Measurements from ENCODE around the gene DOCK2.

The DOCK2 gene

GRCh38 chr5:169871826-169872490 is 234.9 kb downstream of the DOCK2 start:
- H4K20me1 ChIP-seq (ENCODE audit: control insufficient read depth, insufficient read depth, low read depth, low read length) = no peaks in the 10 kb centered on the region; the same call in 1 of the 2 replicates
- TF ChIP-seq EZH2phosphoT487 (IDR thresholded peaks at IDR 0.05; ENCODE audit: borderline replicate concordance, low read length) = no peak
- TF ChIP-seq CTCF (IDR thresholded peaks at IDR 0.05; ENCODE audit: low read depth, low read length, poor library complexity, severe bottlenecking) = no peak
- H3F3A ChIP-seq (ENCODE audit: control insufficient read depth, insufficient read depth) = no peaks in the 10 kb centered on the region
- H3K4me1 ChIP-seq (ENCODE audit: control insufficient read depth, low read length) = no peaks in the 10 kb centered on the region
- no peaks in the 10 kb centered on the region for H3K27me3 ChIP-seq (ENCODE audit: control insufficient read depth, low read length)
- peaks cover 30% of the 10 kb centered on the region for H3K36me3 ChIP-seq (ENCODE audit: control insufficient read depth, low read length)
- no peak overlapping the region for H3K4me2 ChIP-seq (ENCODE audit: low read length)
- no peaks in the 10 kb centered on the region for H3K9me3 ChIP-seq (ENCODE audit: control insufficient read depth, insufficient read depth, low read length)
- H3K27ac ChIP-seq (ENCODE audit: low read depth, low read length) = no peak overlapping the region
- H3K79me2 ChIP-seq (ENCODE audit: control insufficient read depth, low read length) = no peaks in the 10 kb centered on the region
- no peaks in the 10 kb centered on the region for H3K9me2 ChIP-seq (replicated peaks; ENCODE audit: control insufficient read depth, low read length)
- H3K4me3 ChIP-seq (ENCODE audit: low read length) = no peak overlapping the region

- TF ChIP-seq CTCF (IDR thresholded peaks at IDR 0.05; ENCODE audit: low read depth, low read length, poor library complexity, severe bottlenecking) = no peak
- no peak for TF ChIP-seq EZH2phosphoT487 (IDR thresholded peaks at IDR 0.05; ENCODE audit: borderline replicate concordance, low read length)
- Histone ChIP-seq H3K4me3 (ENCODE audit: low read length) (no peak overlapping the region), H3K4me2 (ENCODE audit: low read length) (no peak overlapping the region), H3K9me3 (ENCODE audit: control insufficient read depth, insufficient read depth, low read length) (no peaks in the 10 kb centered on the region), H3K4me1 (ENCODE audit: control insufficient read depth, low read length) (no peaks in the 10 kb centered on the region), H3K36me3 (ENCODE audit: control insufficient read depth, low read length) (peaks cover 18% of the 10 kb centered on the region; the same call in 1 of the 2 replicates), H3K9me2 (replicated peaks; ENCODE audit: control insufficient read depth, low read length) (no peaks in the 10 kb centered on the region), H3K27ac (ENCODE audit: low read depth, low read length) (no peak overlapping the region), H3F3A (ENCODE audit: control insufficient read depth, insufficient read depth) (no peaks in the 10 kb centered on the region), H3K27me3 (ENCODE audit: control insufficient read depth, low read length) (no peaks in the 10 kb centered on the region), H4K20me1 (ENCODE audit: control insufficient read depth, insufficient read depth, low read depth, low read length) (no peaks in the 10 kb centered on the region), H3K79me2 (ENCODE audit: control insufficient read depth, low read length) (no peaks in the 10 kb centered on the region)
Measured at GRCh38 chr5:169873642-169874041, 236.6 kb downstream of the DOCK2 start.

GRCh38 chr5:169874621-169875020 is 237.5 kb downstream of the DOCK2 start:
- Histone ChIP-seq H3F3A (ENCODE audit: control insufficient read depth, insufficient read depth) (no peaks in the 10 kb centered on the region), H3K27ac (ENCODE audit: low read depth, low read length) (no peak overlapping the region), H3K27me3 (ENCODE audit: control insufficient read depth, low read length) (no peaks in the 10 kb centered on the region), H3K79me2 (ENCODE audit: control insufficient read depth, low read length) (no peaks in the 10 kb centered on the region), H3K9me2 (replicated peaks; ENCODE audit: control insufficient read depth, low read length) (no peaks in the 10 kb centered on the region), H3K9me3 (ENCODE audit: control insufficient read depth, insufficient read depth, low read length) (no peaks in the 10 kb centered on the region), H4K20me1 (ENCODE audit: control insufficient read depth, insufficient read depth, low read depth, low read length) (no peaks in the 10 kb centered on the region), H3K4me2 (ENCODE audit: low read length) (no peak overlapping the region), H3K4me1 (ENCODE audit: control insufficient read depth, low read length) (no peaks in the 10 kb centered on the region), H3K4me3 (ENCODE audit: low read length) (no peak overlapping the region), H3K36me3 (ENCODE audit: control insufficient read depth, low read length) (peaks cover 12% of the 10 kb centered on the region; the same call in 1 of the 2 replicates)
- TF ChIP-seq CTCF (IDR thresholded peaks at IDR 0.05; ENCODE audit: low read depth, low read length, poor library complexity, severe bottlenecking) = no peak

Measured in DOHH2 (cell line).